ENCODE results near the gene RIPOR3.
A peak's percentile ranks its signal among the peaks of the same experiment; 100 is the strongest.
"Not testable (repeated sequence)": the region's sequence is repeated elsewhere in the genome, so short reads cannot be mapped to it uniquely, and the experiment has no call there.

The RIPOR3 gene

GRCh38 chr20:50575865-50576720 lies 115.2 kb downstream of the RIPOR3 start:
- DNase-seq (ENCODE audit: low read depth, low spot score): peak; percentile 26

- no peak for DNase-seq (ENCODE audit: low read depth, low spot score)
Measured at GRCh38 chr20:50574586-50574985, 116.8 kb downstream of the RIPOR3 start.

GRCh38 chr20:50574108-50574507 lies 117.2 kb downstream of the RIPOR3 start:
- DNase-seq (ENCODE audit: low read depth, low spot score): no peak

- DNase-seq (ENCODE audit: low read depth, low spot score): no peak
Measured at GRCh38 chr20:50572938-50573777, 118.2 kb downstream of the RIPOR3 start.

DNA sequence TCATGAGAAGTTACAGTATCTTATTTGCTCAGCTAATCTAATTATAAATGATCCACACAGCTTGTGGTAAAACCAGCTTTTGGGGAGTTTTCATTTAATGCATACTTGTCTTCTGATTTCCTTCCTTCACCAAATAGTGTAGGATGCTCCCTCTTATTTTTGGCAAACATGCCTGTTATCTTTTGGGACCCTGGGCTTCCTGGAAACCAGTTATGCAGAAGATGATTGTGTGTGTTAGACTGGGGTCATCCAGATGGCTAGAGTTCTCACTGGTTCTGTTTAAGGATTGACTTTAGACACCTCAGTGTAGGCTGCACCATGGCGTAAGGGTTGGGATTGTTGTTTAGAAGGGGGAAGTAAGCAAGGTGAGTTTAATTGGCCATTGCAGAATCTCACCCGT lies 119.9 kb downstream of the RIPOR3 start:
- no peak for DNase-seq (ENCODE audit: low read depth, low spot score)

DNA sequence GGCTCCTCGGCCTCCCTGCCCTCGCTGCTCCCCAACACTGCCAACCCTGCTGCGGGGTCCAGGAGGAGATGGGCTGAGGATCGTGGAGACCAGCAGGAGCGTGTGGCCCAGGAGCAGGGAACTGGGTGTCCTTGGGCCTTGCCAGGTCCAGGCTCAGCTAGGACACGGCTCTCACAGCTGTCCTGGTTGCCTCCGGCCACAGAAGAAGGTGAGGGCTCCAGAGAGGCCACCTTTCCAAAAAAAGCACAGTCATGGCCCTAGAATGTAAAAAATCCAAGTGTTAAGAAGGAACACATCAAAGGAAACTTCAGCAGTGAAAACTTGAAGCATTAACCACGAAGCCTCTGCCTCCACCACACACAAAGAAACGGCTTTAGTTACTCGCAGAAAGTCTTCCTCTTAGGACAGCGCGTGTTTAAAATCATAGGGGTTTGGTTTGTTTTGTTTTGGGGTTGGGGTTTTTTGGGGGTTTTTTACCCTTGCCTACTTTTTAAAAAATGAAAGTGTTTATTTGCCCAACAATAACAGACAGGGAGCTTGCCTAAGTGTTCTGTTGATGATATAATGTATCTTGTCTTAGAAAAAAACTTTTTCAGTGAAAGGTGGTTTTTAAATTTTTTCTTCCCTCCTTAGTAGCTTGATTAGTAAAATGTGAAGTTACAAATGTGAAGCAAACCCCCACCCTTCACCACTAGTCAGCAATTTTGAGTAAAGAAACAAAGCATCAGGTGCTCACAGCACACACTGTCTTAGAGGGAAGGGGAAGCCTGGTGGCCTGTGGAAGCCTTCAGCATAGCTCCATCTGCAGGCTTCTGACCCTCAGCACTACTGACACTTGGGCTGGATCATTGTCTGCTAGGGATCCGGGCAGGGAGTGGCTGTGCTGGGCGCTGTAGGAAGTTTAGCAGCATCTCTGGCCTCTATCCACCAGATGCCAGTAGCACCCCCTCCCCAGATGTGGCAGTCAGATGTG lies 121.2 kb downstream of the RIPOR3 start:
- no peak for DNase-seq (ENCODE audit: low read depth, low spot score)

DNA sequence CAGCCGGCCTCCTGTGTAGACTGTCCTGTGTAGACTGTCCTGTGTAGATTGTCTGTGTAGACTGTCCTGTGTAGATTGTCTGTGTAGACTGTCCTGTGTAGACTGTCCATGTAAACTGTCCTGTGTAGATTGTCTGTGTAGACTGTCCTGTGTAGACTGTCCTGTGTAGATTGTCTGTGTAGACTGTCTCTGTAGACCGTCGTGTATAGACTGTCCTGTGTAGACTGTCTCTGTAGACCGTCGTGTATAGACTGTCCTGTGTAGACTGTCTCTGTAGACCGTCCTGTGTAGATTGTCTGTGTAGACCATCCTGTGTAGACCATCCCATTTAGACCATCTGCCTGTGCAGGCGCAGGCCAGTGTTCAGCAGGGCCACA lies 121.9 kb downstream of the RIPOR3 start:
- DNase-seq (ENCODE audit: low read depth, low spot score): not testable (repeated sequence)

- no peak for DNase-seq (ENCODE audit: low read depth, low spot score)
Measured at GRCh38 chr20:50568549-50568942, 122.8 kb downstream of the RIPOR3 start.

GRCh38 chr20:50567860-50568548 lies 123.3 kb downstream of the RIPOR3 start:
- no peak for DNase-seq (ENCODE audit: low read depth, low spot score)

DNA sequence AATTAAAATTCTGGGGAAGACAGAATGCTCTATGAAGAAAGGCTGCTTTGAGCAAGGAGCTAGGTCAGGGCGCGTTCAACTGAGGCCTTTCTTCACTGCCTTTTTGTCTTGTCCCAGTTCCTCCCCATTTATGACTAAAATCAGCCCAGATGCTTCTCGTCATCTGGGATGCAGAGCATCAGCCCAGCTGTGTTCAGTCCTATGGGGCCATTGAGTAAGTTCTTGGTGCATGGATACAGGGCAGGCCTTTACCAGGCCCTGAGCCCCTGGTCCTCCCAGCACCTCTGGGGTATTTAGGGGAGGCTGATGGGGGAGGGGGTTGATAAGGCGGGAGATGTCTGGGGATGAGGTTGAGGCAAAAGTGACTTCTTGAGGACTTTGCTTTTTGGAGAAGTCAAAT lies 125.5 kb downstream of the RIPOR3 start:
- no peak for DNase-seq (ENCODE audit: low read depth, low spot score)

DNA sequence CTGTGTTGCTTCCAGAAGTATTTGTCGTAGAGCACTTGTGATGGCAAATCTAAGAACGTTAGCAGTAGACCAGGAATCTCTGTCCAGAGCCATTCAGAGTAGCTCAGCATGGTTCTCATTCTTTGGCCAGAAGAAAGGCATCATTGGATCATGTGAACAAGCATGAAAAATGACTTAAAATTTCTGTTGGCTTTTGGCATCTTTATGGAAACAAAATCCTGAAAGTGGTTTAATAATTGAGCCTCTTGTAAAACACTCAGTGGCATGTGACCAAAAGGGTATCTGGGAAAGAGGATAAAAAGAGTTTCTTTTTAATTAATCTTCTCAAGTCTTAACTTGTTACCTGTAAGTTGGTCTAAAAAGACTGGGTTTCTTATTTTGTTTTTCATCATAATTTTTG lies 126.0 kb downstream of the RIPOR3 start:
- no peak for DNase-seq (ENCODE audit: low read depth, low spot score)

GRCh38 chr20:50563133-50563944 lies 128.0 kb downstream of the RIPOR3 start:
- no peak for DNase-seq (ENCODE audit: low read depth, low spot score)

- no peak for DNase-seq (ENCODE audit: low read depth, low spot score)
Measured at GRCh38 chr20:50562262-50562701, 129.1 kb downstream of the RIPOR3 start.

- peak; percentile 38 for DNase-seq (ENCODE audit: low read depth, low spot score)
Measured at GRCh38 chr20:50561379-50562078, 129.8 kb downstream of the RIPOR3 start.

DNA sequence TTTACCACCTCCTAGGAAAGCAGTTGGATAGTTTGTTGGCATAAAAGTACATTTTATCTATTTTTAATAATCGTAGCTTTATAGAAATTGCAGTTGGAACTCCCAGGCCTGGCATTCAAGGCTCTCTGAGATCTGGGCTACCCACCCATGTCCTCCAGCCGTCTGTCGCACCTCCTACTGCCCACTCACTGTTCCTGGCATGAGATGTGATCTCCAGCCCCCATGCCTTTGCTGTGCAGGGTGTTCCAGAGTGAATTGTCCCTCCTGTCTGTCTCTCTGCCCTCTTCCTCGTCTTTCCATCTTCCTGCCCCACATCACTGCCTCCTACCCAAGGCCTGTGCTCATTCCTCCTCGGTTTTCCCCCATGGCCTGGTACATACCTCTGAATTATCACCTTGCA lies 130.5 kb downstream of the RIPOR3 start:
- no peak for DNase-seq (ENCODE audit: low read depth, low spot score)

DNA sequence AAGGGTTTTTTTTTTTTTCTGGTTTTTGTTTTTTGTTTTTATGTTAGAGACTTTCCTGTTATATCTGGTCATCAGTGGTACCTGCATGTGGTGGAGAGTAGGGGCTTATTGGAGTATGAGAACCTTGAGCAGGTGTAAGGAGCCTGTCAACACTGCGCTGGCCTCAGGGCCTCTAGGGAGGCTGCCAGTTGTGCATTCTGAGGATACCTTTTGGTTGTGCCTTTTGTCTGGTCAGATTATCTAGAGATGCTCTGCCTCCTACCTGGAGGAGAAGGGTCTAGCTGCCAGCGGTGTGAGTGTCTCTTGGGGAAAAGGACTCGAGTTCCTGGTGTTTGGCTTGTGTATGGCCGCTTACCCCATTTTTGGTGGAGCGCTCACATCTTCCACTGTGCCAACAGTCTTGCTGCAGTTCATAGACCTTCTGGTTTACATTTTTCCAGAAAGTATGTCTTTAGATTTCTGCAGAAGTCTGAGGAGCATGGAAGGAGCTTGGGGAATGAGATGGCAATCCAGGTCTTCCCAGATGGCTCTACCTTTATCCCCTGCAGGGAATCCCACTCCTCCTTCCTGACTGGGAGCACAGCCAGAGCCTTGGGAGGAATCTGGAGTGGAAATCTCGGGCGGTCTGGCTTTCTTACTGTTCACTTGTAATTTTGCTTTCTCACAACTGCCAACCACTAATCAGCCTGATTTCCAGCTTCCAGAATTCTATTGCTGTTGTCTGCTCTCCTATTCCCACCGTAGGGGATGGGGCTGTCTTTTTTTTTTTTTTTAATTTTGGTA lies 131.3 kb downstream of the RIPOR3 start:
- no peak for DNase-seq (ENCODE audit: low read depth, low spot score)

DNA sequence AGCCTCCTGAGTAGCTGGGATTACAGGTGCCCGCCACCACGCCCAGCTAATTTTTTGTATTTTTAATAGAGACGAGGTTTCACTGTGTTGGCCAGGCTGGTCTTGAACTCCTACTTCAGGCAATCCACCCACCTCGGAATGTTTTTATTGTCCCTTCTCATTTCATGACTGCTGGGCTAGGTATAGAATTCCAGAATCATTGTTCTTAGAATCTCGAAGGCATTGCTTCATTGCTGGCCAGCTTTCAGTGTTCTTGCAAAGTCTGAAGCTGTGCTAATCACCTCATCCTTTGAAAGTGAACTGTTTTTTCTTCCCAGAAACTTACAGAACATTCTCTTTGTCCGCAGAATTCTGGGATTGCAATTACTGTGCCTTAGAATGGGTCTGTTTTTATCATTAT lies 132.2 kb downstream of the RIPOR3 start:
- no peak for DNase-seq (ENCODE audit: low read depth, low spot score)

DNA sequence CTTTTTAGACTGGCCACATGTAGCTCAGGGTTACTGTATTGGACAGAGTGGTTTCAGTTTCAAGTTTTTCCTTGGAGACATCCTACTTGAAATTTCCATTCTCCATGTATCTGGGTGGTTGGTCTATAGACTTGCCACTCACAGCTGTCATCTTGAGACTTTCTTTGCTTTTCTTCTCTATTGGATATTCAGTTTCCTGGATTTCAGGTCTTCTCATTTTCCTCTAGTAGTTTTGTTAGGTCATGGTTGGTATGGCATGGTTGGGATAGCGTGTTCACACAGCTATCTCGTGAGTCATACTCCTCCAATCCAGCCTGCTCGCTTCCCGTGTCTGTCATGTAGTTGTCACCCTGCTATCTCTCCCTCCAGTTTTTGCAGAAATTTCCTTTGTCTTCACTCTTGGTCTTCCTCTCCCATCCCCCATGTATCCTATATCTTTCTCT lies 132.8 kb downstream of the RIPOR3 start:
- no peak for DNase-seq (ENCODE audit: low read depth, low spot score)

All from activated CD4-positive, CD25-positive, alpha-beta regulatory T cell treated with anti-CD3 and anti-CD28 coated beads, Interleukin-2, amount 50 U/mL, for 16 hours (primary cell).